Activated CD8-positive, alpha-beta memory T cell treated with anti-CD3 and anti-CD28 coated beads, Interleukin-2, amount 50 U/mL, for 1 hour (primary cell): ENCODE data around the gene SLC25A24.
"Not testable (repeated sequence)": the region's sequence is repeated elsewhere in the genome, so short reads cannot be mapped to it uniquely, and the experiment has no call there.

ENCODE experiments used
- DNase-seq: peaks from one replicate; pipeline ENCODE4 v3.0.0-alpha.2; 2020; ENCODE audit errors: extremely low read depth

The SLC25A24 gene

GRCh38 chr1:108199781-108200686 is at the start of gene SLC25A24:
SLC25A24 (minus strand) TSS chr1:108200343; CDS start chr1:108200138, 205 bp downstream.
- DNase-seq = peak; percentile 14

DNA sequence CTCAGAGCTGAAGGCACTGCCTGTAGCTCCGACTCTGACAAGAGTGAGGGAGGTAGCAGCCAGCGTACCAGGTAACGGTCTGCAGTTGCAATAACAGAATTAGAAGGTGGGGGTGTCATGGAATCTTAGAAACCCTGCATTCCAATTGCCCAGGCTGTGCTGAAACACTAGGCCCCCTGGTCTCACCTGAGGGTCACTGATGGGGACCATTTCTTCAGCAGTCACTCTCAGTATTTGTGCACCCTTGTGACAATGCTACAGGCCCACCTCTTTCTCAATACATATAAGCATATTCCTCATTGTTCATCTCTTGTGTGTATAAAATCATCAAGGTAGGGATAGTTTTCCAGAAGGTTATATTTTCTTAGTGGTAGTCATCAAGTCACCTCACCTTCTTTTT is 43.8 kb upstream of the SLC25A24 start, which contains the start of gene NBPF4:
Gene NBPF4, minus strand, starts transcription at position 101 of the 400 bp plus-strand sequence. CDS start 315 bp downstream, outside the sequence.
- not testable (repeated sequence) for DNase-seq

DNA sequence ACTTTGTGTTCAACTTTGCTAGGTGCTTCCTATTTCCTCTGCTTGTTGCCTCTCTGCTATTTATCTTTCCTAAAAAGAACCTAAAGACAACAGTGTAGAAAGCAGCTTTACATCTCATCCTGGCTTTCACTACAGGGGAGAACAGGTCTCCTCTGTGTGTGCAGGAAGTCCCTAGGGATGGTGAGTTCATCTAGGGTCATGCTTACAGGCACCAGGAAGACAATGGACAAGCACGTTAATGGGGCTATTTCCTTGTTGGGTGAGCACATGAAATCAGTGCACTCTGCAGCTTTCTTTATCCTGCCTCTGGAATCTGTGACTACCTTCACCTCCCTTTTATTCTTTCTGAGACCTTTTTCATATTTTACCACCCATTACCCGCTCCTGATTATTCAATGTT is 39.3 kb upstream of the SLC25A24 start:
- DNase-seq = not testable (repeated sequence)

DNA sequence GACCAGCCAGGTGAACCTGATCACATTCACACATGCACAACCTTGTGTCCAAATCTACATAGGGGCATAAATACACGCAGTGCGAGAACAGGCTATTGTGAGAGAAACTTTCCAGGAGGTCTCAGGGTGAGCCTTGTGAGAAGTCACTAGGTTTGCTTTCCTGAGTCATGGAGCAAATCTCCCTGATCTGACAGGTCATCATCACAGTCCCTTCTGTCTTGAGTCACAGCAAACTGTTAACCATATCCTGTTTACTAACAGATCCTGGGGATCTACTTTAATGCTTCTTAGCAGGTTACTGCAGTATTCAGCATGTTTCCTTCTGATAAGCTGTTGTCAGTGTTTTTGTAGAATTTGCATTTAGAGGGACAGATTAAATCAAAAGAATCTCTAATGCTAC is 35.2 kb upstream of the SLC25A24 start:
- DNase-seq = not testable (repeated sequence)

GRCh38 chr1:108232183-108232582 is 32.0 kb upstream of the SLC25A24 start:
- DNase-seq = not testable (repeated sequence)

- not testable (repeated sequence) for DNase-seq
Measured at GRCh38 chr1:108229976-108230375, 29.8 kb upstream of the SLC25A24 start.

GRCh38 chr1:108227772-108228171 is 27.6 kb upstream of the SLC25A24 start:
- not testable (repeated sequence) for DNase-seq

- DNase-seq = not testable (repeated sequence)
Measured at GRCh38 chr1:108226855-108227254, 26.7 kb upstream of the SLC25A24 start.

DNA sequence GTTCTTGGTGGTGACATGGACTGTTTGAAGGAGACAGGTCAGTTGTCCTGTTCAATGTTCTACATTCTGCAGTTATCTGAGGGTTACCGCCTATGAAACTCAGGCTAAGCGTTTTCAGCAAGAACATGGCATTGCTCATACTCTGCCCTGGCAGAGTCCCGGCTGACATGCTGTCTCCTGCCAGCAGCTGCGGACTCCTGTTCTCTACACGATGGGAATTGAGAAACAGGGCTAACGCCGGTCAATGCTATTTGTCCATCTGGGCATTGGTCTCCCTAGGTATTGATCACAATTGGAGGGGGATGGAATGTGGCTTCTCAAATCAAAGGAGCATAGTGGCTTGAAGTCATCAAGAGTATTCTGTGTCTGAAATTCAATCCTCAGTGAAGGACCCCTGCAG is 23.1 kb upstream of the SLC25A24 start:
- not testable (repeated sequence) for DNase-seq

- not testable (repeated sequence) for DNase-seq
Measured at GRCh38 chr1:108217515-108218174, 17.5 kb upstream of the SLC25A24 start.

DNA sequence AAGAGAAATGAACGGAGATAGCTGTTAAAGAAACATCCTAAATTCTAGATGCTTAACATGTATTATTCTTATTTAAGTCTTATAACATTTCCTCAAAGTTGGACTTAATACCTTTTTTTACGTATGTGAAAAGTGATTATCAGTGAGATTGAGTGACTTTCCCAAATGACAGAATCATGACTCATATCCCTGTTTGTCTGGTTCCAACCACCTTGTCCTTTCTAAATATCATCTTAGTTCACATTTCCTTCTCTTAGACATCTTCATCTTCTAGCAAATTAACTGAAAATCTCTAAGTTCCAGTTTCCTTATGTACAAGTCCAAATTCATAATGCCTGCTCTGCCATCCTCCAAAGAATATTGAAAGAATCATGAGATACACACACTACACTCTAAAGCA is 16.9 kb upstream of the SLC25A24 start:
- not testable (repeated sequence) for DNase-seq

DNA sequence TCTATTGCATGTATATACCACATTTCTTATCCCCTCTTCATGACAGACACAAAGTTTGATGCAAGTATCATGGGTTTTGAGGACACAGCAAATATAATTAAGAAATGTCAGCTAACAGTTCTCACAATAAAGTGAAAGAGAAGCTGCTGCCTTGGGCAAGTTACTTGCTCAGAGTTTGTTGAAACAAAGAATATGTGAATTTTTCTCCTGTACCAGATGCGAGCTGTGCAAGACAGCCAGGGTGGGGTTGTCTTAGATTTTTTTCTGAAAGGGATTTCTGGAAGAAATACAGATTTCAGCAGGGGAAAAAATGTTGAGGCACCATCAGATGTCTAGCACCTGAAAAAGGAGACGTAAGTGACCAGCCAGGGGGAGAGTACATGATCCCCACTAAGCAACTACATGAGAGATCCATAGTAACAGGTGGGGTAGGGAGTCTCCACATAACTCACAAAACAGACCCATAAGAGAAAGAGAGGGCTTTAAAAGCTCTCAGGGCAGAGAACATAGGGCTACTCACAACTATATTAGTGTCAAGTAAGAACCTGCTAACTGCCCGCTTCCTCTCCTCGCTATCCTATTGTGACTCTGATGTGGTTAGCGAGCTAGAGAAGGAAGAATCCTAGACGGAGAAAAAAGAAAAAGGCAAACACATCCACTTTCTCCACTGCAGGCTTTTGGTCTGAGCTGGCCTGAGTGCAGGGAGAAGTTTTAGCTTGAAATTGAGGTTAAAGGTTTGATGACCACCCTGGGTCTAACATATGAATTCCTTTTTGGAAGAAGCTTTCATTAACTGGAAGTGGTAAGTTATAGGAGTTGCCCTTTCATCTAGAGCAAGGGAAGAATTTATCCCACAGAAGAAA is 16.1 kb upstream of the SLC25A24 start:
- not testable (repeated sequence) for DNase-seq

DNA sequence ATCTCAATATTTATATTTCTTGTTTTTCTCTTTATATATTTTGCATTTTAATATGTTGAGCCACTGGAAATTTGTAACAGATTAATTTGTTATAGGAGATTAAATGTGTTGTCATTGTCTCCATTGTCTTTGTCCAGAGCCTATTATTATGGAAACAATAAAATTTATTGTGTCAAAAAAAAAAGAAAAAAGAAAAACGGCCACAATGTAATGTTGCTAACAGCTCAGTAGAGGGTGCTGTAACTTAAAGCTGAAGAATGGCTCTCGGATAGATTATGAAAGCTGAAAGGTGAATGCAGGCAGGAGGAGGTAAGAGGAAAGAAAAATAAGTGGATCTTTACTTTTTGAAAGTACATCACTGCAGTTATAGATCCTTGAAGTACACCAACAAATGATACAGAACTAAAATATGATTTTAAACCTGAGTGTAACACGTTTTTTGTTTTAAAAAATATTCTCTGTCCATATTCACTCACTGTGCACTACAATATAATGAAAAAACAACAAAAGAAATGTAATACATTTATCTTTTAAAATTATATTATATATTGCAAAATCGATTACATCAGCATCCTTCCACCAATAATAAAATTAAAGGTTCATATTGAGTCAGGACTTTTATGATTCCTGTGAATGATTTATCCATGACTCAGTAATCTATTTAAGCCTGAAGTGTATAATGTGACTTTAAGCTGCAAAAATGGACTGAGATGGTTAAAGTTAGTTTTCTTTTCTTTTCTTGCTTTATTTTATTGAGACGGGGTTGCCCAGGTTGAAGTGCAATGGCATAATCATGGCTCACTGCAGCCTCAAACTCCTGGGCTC is 14.7 kb upstream of the SLC25A24 start:
- DNase-seq = not testable (repeated sequence)

DNA sequence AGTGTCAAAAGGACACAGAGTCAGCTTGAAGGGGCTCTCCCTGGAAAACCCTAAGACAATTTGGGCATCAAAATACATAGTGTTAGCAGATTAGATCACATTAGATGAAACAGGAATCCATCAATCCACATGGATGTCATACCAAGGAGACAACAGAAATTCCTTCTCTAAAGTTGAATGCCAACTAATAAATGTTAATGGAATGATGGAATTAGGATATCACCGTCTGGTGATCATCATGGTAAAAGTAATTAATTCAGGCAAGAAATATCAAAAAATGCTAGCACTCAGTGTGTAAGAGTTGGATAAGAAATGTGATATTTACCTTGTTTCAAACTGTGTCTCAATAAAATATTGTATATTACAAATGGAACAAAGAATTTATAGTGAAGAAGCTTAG is 10.9 kb upstream of the SLC25A24 start:
- no peak for DNase-seq

DNA sequence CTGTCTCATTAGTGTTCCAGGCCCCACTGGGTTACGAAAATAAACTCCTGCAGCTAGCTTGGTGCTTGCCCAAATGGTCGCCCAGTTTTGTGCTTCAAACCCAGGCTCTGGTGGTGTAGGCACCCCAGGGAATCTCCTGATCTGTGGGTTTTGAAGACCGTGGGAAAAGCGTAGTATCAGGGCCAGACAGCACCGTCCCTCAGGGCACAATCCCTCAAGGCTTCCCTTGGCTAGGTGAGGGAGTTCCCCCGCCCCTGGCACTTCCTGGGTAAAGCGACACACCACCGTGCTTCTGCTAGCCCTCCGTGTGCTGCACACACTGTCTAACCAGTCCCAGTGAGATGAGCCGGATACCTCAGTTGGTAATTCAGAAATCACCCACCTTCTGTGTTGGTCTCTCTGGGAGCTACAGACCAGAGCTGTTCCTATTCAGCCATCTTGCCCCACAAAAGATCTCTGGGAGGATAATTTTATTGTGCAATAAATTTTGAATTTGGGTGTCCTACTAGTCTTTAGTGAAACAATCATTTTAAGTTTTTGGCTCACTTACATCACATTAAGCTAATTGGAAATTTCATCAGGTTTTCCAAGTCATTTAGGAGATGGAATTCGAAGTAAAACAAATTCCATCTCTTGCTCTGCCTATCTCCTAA is 9.4 kb upstream of the SLC25A24 start:
- DNase-seq = no peak

GRCh38 chr1:108208724-108209446 is 8.7 kb upstream of the SLC25A24 start:
- DNase-seq = no peak

DNA sequence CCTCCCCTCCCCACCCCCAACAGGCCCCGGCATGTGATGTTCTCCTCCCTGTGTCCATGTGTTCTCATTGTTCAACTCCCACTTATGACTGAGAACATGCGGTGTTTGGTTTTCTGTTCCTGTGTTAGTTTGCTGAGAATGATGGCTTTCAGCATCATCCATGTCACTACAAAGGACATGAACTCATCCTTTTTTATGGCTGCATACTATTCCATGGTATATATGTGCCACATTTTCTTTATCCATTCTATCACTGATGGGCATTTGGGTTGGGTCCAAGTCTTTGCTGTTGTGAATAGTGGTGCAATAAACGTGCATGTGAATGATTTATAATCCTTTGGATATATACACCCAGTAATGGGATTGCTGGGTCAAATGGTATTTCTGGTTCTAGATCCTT is 3.4 kb upstream of the SLC25A24 start:
- DNase-seq = not testable (repeated sequence)

DNA sequence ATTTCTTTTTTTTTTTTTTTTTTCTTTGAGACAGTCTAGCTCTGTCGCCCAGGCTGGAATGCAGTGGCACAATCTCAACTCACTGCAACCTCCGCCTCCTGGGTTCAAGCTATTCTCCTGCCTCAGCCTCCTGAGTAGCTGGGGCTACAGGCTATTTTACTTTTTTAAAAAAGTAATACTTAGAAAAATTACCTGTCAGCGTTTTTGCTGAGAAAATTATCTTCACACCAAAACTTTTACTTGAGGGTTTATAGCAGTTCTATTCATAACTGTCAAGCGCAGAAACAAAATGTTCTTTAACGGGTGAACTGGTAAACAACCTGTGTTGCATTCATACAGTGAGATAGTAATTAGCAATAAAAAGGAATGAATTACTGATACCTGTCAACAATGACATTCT is 1.5 kb upstream of the SLC25A24 start:
- DNase-seq = no peak

DNA sequence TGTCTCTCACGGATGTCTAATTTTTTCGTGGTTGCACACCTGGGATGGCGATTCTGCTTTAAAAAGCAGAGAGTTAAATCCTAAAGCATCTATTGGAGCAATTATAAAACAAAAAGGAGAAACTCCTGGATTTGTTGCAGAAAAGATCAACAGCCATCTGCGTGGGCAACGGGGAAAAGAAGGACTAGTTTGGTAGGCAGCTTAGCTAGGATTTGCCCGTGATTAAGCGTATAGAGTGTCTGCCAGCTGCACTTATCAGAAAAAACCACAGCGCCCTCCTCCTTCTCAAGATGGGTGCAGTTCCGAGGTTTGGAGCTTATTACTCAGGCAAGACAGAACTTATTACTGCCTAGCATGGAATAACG is 526 bp upstream of the SLC25A24 start:
- peak; percentile 23 for DNase-seq
